Renal pelvis (tissue), 4 donors: ENCODE data around the gene SCN4B. TPM values are rescaled to one million over a fixed set of nuclear protein-coding genes. Genes with fewer than 3 reads are reported as not detected.

Source experiments
- DNase-seq: peaks from one replicate; pipeline ENCODE4 v3.0.0-alpha.2; 2013
- polyA plus RNA-seq, 3 donors: library from polyadenylated mRNA; unstranded; fragments of 120-200 nt; gene quantifications; one replicate each; pipeline ENCODE4 v1.2.1, GENCODE V29; 2013; ENCODE audit not compliant: insufficient read length in 3 of 3

The SCN4B gene
- polyA plus RNA-seq, 3 donors: 1.4 to 2.5 (median 1.4) TPM

GRCh38 chr11:118102721-118103261 is 49.8 kb downstream of the SCN4B start:
- DNase-seq: no peak

GRCh38 chr11:118100691-118101232 is 51.9 kb downstream of the SCN4B start:
- DNase-seq: no peak

- DNase-seq: no peak
These were observed 52.6 kb downstream of the SCN4B start for GRCh38 chr11:118099838-118100556.

GRCh38 chr11:118098996-118099837 is 53.4 kb downstream of the SCN4B start:
- no peak for DNase-seq

GRCh38 chr11:118095967-118096367 is 56.7 kb downstream of the SCN4B start:
- no peak for DNase-seq

- DNase-seq: no peak
These were observed 57.1 kb downstream of the SCN4B start for GRCh38 chr11:118095493-118095892.

GRCh38 chr11:118092907-118093571 is 59.6 kb downstream of the SCN4B start:
- DNase-seq: no peak

GRCh38 chr11:118091690-118092089 is 60.9 kb downstream of the SCN4B start:
- no peak for DNase-seq

GRCh38 chr11:118090545-118091162 is 62.0 kb downstream of the SCN4B start:
- DNase-seq: no peak

GRCh38 chr11:118088531-118088930 is 64.1 kb downstream of the SCN4B start:
- no peak for DNase-seq

- no peak for DNase-seq
These were observed 64.7 kb downstream of the SCN4B start for GRCh38 chr11:118087931-118088330.

- no peak for DNase-seq
These were observed 65.5 kb downstream of the SCN4B start, which contains the start of gene SMIM35 for GRCh38 chr11:118086913-118087768. TSS of gene SMIM35 (minus strand) at chr11:118086963. CDS start at chr11:118086757, 206 bp downstream.

GRCh38 chr11:118084656-118085055 is 68.0 kb downstream of the SCN4B start:
- DNase-seq: no peak

- no peak for DNase-seq
These were observed 68.4 kb downstream of the SCN4B start for GRCh38 chr11:118084247-118084646.

Other genes starting within 250 kb of the SCN4B start
- gene TMPRSS13, start 223.4 kb downstream of the SCN4B start, polyA plus RNA-seq: under 1 TPM; 0.50 to 0.92 (median 0.71) TPM
- gene IL10RA, start 166.4 kb downstream of the SCN4B start, polyA plus RNA-seq: 1 to 10 TPM; 2.0 to 3.8 (median 2.5) TPM
- 10 to 100 TPM; 21.8 to 34.3 (median 30.3) TPM for gene TMPRSS4, start 75.7 kb downstream of the SCN4B start, polyA plus RNA-seq
- gene SMIM35, start 65.9 kb downstream of the SCN4B start, polyA plus RNA-seq: under 1 TPM; 0.09 to 0.11 (median 0.10) TPM
- 1 to 10 TPM; 3.7 to 4.9 (median 4.9) TPM for gene SCN2B, start 23.8 kb upstream of the SCN4B start, polyA plus RNA-seq
- gene JAML, start 72.2 kb upstream of the SCN4B start, polyA plus RNA-seq: 1 to 10 TPM; 1.8 to 3.0 (median 2.4) TPM
- gene MPZL3, start 99.5 kb upstream of the SCN4B start, polyA plus RNA-seq: 1 to 10 TPM; 4.5 to 7.6 (median 5.5) TPM
- 10 to 100 TPM; 17.1 to 26.3 (median 25.6) TPM for gene MPZL2, start 111.5 kb upstream of the SCN4B start, polyA plus RNA-seq
- gene CD3E, start 151.9 kb upstream of the SCN4B start, polyA plus RNA-seq: under 1 TPM; 0.27 to 0.52 (median 0.36) TPM
- gene CD3D, start 189.9 kb upstream of the SCN4B start, polyA plus RNA-seq: under 1 TPM in 1 of 3 donors, not detected in 2; 0.20 TPM
- gene CD3G, start 191.5 kb upstream of the SCN4B start, polyA plus RNA-seq: under 1 TPM; 0.20 to 0.52 (median 0.29) TPM
- gene UBE4A, start 206.8 kb upstream of the SCN4B start, polyA plus RNA-seq: 10 to 100 TPM; 34.5 to 50.0 (median 48.0) TPM
- 100 to 1,000 TPM; 417 to 493 (median 431) TPM for gene ATP5MG, start 248.8 kb upstream of the SCN4B start, polyA plus RNA-seq